GM12878 (cell line): Measurements from ENCODE around the gene TDRD7.

Source experiments
- BHLHE40 ChIP-seq, 2 experiments: fragments of 450-650 bp in 1 of 2; IDR thresholded peaks; 2 replicates each; pipeline ENCODE4 v1.6.1; 2011 to 2017; ENCODE audit warnings: low read depth in 2 of 2, borderline replicate concordance in 1 of 2, improper control_type of control experiment in 1 of 2, low read length in 1 of 2, mild to moderate bottlenecking in 1 of 2
- EZH2 ChIP-seq: IDR thresholded peaks from 2 replicates; pipeline ENCODE4 v1.6.1; 2012; ENCODE audit warnings: low read depth, mild to moderate bottlenecking, control low read depth, inconsistent platforms, low read length, borderline replicate concordance; ENCODE audit not compliant: control insufficient read depth
- YY1 ChIP-seq: IDR thresholded peaks from 2 replicates; pipeline ENCODE4 v1.6.1; 2011; ENCODE audit warnings: low read depth, mild to moderate bottlenecking, low read length
- TF ChIP-seq, protein P1 (sequence below): IDR thresholded peaks from 2 replicates; pipeline ENCODE4 v1.6.1; 2012; ENCODE audit warnings: mild to moderate bottlenecking, low read depth, low read length
- TF ChIP-seq, protein P2 (sequence below): IDR thresholded peaks from 2 replicates; pipeline ENCODE4 v1.6.1; 2012; ENCODE audit warnings: low read depth, low read length, improper control_type of control experiment

DNA sequence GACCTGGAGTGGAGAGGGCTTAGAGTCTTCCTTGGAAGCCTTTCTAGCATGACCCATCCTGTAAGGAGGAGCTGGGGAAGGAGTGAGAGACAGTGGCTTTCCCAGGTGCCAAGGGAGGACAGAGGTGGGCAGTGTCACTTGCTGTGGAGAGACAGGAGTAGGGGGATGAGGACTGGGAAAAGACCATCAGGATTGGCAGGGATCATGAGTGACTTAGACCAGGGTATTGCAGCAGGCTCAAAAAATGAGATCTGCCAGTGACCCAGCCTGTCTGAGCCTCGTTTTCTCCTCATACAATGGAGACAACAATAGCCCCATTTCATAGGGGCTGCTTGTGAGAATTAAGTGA, 91.9 kb downstream of the TDRD7 start:
- TF ChIP-seq, protein P1, sequence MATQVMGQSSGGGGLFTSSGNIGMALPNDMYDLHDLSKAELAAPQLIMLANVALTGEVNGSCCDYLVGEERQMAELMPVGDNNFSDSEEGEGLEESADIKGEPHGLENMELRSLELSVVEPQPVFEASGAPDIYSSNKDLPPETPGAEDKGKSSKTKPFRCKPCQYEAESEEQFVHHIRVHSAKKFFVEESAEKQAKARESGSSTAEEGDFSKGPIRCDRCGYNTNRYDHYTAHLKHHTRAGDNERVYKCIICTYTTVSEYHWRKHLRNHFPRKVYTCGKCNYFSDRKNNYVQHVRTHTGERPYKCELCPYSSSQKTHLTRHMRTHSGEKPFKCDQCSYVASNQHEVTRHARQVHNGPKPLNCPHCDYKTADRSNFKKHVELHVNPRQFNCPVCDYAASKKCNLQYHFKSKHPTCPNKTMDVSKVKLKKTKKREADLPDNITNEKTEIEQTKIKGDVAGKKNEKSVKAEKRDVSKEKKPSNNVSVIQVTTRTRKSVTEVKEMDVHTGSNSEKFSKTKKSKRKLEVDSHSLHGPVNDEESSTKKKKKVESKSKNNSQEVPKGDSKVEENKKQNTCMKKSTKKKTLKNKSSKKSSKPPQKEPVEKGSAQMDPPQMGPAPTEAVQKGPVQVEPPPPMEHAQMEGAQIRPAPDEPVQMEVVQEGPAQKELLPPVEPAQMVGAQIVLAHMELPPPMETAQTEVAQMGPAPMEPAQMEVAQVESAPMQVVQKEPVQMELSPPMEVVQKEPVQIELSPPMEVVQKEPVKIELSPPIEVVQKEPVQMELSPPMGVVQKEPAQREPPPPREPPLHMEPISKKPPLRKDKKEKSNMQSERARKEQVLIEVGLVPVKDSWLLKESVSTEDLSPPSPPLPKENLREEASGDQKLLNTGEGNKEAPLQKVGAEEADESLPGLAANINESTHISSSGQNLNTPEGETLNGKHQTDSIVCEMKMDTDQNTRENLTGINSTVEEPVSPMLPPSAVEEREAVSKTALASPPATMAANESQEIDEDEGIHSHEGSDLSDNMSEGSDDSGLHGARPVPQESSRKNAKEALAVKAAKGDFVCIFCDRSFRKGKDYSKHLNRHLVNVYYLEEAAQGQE: no peak
- TF ChIP-seq EZH2: no peak
- no peak for TF ChIP-seq YY1
- no peak for TF ChIP-seq BHLHE40 (IDR thresholded peaks at IDR 0.05; ENCODE audit: borderline replicate concordance in 1 of 2, low read depth in 2 of 2, low read length in 1 of 2)
- TF ChIP-seq, protein P2, sequence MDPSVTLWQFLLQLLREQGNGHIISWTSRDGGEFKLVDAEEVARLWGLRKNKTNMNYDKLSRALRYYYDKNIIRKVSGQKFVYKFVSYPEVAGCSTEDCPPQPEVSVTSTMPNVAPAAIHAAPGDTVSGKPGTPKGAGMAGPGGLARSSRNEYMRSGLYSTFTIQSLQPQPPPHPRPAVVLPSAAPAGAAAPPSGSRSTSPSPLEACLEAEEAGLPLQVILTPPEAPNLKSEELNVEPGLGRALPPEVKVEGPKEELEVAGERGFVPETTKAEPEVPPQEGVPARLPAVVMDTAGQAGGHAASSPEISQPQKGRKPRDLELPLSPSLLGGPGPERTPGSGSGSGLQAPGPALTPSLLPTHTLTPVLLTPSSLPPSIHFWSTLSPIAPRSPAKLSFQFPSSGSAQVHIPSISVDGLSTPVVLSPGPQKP: no peak
